Measurements from ENCODE around the gene NLN.

DNA sequence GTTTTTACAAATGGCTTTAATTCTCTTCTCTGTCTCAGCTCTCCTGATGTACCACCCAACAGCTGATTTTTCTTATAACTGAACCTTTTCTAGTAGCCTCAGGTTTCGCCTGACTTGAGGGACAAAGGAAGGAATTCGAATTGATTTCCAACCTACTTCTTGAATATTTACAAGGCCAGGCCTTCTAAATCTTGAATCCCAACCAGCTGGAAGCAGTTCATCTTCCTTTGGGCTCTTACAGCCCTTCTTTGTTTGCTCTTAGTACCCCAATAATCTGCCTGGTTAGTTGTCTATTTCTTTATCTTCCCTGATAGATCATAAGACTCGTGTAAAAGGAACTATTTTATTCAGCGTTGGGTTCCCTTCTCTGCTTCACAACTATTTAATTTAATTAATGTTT is 95.9 kb downstream of the NLN start:
- TF ChIP-seq, protein P1, sequence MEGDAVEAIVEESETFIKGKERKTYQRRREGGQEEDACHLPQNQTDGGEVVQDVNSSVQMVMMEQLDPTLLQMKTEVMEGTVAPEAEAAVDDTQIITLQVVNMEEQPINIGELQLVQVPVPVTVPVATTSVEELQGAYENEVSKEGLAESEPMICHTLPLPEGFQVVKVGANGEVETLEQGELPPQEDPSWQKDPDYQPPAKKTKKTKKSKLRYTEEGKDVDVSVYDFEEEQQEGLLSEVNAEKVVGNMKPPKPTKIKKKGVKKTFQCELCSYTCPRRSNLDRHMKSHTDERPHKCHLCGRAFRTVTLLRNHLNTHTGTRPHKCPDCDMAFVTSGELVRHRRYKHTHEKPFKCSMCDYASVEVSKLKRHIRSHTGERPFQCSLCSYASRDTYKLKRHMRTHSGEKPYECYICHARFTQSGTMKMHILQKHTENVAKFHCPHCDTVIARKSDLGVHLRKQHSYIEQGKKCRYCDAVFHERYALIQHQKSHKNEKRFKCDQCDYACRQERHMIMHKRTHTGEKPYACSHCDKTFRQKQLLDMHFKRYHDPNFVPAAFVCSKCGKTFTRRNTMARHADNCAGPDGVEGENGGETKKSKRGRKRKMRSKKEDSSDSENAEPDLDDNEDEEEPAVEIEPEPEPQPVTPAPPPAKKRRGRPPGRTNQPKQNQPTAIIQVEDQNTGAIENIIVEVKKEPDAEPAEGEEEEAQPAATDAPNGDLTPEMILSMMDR (IDR thresholded peaks at IDR 0.05): no peak
- no peak for TF ChIP-seq POLR2A (IDR thresholded peaks at IDR 0.05)
